ENCODE data around the gene UBALD2. TPM values are rescaled to one million over a fixed set of nuclear protein-coding genes. Genes with fewer than 3 reads are reported as not detected.

The UBALD2 gene
- polyA plus RNA-seq, 3 donors = 1.4 to 88.6 (median 2.2) TPM

DNA sequence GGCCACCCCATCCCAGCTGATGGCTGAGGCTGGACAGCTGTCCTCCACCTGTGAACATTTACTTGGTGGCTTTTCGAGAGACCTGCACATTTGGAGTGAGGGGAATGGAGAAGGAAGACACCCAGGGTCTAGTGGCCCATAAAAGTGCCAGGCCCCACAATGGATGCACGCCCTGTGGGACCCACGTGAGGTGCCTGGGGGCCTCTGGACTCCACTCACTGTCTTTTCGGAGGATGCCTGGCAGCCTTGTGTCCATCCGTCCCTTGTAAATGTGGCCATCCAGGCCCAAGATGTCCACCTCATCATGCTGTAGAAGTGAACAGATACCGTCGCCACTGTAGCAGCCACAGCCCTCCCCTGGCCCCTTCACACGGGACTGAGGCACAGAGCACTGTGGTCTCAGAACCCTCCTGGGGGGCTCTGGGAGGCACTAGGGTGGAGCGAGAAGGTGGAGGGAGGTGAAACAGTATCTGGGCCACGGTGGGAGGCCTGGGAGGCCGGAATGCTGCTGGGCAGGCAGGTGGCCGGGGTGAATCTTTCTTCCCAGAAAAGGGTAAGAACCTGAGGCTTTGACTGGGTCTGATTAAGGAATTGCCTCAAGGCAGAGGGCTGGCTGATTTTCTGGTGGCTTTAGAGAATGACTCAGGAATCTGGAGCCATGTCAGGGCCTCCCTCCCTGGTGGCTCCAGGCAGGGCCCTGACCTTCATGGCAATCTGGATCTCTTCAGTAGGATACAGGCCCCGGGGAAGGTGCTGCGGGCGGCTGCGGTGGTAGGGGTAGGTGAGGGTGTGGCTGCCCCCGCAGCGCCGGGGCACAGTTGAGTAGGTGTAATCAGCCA, 11.5 kb downstream of the UBALD2 start:
- peak overlapping the region in 3 of 7 donors; percentile 42 to 50 (median 50) for H3K27ac Mint-ChIP-seq
- H3K4me1 ChIP-seq (ENCODE audit: control insufficient read depth in 1 of 2, insufficient read depth in 2 of 2, low read length in 2 of 2) = peaks cover 24 to 26% of the 10 kb centered on the region in 2 donors
- H3K4me1 Mint-ChIP-seq = peaks cover 15% of the 10 kb centered on the region
- 97% methylated on average over 16 of the region's 19 CpGs for WGBS (ENCODE audit: insufficient coverage)
- no peaks in the 10 kb centered on the region for H3K36me3 Mint-ChIP-seq
- H3K9ac ChIP-seq (ENCODE audit: insufficient read depth, low read length, poor library complexity, severe bottlenecking) = no peak overlapping the region
- H3K79me2 ChIP-seq (ENCODE audit: insufficient read depth, low read length) = no peaks in the 10 kb centered on the region
- no peaks in the 10 kb centered on the region for H4K20me1 ChIP-seq (ENCODE audit: insufficient read depth, low read length)
- TF ChIP-seq, protein P1, sequence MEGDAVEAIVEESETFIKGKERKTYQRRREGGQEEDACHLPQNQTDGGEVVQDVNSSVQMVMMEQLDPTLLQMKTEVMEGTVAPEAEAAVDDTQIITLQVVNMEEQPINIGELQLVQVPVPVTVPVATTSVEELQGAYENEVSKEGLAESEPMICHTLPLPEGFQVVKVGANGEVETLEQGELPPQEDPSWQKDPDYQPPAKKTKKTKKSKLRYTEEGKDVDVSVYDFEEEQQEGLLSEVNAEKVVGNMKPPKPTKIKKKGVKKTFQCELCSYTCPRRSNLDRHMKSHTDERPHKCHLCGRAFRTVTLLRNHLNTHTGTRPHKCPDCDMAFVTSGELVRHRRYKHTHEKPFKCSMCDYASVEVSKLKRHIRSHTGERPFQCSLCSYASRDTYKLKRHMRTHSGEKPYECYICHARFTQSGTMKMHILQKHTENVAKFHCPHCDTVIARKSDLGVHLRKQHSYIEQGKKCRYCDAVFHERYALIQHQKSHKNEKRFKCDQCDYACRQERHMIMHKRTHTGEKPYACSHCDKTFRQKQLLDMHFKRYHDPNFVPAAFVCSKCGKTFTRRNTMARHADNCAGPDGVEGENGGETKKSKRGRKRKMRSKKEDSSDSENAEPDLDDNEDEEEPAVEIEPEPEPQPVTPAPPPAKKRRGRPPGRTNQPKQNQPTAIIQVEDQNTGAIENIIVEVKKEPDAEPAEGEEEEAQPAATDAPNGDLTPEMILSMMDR (IDR thresholded peaks at IDR 0.05) = no peak
- peaks cover 0 to 5% (median 4%) of the 10 kb centered on the region in 3 donors for H3K27me3 Mint-ChIP-seq (ENCODE audit: low read depth in 3 of 3)
- no peak overlapping the region for H3K4me2 ChIP-seq (replicated peaks; ENCODE audit: extremely low read depth, low read length, poor library complexity, severe bottlenecking)
- no peak overlapping the region for H2AFZ ChIP-seq (ENCODE audit: insufficient read depth, low read depth, low read length, poor library complexity, severe bottlenecking)
- no peaks in the 10 kb centered on the region for H3K36me3 ChIP-seq (replicated peaks in 1 of 2; ENCODE audit: control insufficient read depth in 1 of 2, insufficient read depth in 2 of 2, low read length in 2 of 2)
- no peaks in the 10 kb centered on the region for H3K27me3 ChIP-seq (ENCODE audit: control insufficient read depth in 2 of 2, insufficient read depth in 2 of 2, low read length in 2 of 2)
- no peaks in the 10 kb centered on the region for H3K9me3 ChIP-seq (replicated peaks in 1 of 2; ENCODE audit: control insufficient read depth in 1 of 2, insufficient read depth in 1 of 2, low read length in 2 of 2)
- peak in 1 of 3 donors; percentile 10 for DNase-seq
- intact Hi-C loops (cut with micrococcal nuclease) = loop anchor here in 1 of 2 donors (5.0 to 10.0 kb wide), 2 partner anchors 34 to 52 kb away; partner anchors contain the start of gene RNF157
- no peaks in the 10 kb centered on the region for H3K9me3 Mint-ChIP-seq
- H3K4me3 ChIP-seq (replicated peaks in 1 of 3; ENCODE audit: low read depth in 2 of 3, low read length in 3 of 3) = no peak overlapping the region
- H3K4me3 Mint-ChIP-seq = peak overlapping the region in 1 of 2 donors; percentile 47
- no peak overlapping the region for H3K27ac ChIP-seq (ENCODE audit: low read depth in 1 of 2, low read length in 2 of 2)

DNA sequence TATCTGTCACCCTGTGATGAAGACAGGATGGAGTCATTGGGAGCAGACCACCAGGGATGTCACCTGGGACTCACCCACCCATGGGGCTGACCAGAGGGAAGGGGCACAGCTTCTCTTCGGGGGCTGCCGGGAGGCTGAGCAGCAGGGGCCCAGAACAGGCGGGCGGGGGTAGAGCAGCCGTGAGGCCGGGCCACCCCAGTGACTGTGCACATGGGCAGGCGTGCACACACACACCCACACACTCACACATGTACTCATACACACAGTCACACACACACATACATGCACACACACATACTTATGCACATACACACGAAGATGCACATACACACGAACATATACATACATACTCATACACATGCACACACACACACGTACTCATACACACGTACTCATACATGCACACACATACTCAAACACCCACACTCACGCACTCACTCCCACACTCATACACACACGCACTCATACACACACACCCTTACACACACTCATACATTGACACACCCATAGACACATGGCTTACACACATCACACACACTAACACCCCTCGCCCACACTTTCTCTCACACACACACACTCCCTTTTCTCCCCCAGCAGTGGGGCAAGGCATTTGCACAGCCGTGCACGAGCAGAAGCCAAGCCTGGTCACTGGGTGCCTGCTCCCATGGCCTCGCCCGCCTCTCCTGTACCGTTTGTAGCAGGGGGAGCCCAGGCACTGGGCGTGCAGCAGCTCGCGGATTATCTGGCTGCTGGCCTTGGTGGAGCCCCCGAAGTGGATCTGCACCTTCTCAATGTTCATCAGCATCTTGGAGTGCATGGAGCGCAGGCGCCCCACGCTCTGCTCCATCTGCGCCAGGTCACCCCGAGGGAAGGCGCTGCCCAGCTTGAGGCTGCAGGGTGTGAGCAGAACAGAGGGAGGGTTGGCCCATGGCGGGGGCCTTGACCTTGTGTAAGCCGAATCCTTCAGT, 12.4 kb downstream of the UBALD2 start:
- intact Hi-C loops (cut with micrococcal nuclease) = loop anchor here in 1 of 2 donors (2.0 to 10.0 kb wide), 3 partner anchors 35 to 157 kb away; partner anchors contain the start of gene RNF157
- DNase-seq = no peak
- Mint-ChIP-seq H3K4me1 (peaks cover 11% of the 10 kb centered on the region), H3K36me3 (no peaks in the 10 kb centered on the region), H3K9me3 (no peaks in the 10 kb centered on the region), H3K27me3 (ENCODE audit: low read depth in 3 of 3) (peaks cover 0 to 5% (median 4%) of the 10 kb centered on the region in 3 donors), H3K4me3 (no peak overlapping the region), H3K27ac (peak overlapping the region in 1 of 7 donors; percentile 26)
- TF ChIP-seq, protein P1 (IDR thresholded peaks at IDR 0.05) = no peak
- Histone ChIP-seq H2AFZ (ENCODE audit: insufficient read depth, low read depth, low read length, poor library complexity, severe bottlenecking) (no peak overlapping the region), H3K27ac (ENCODE audit: low read depth in 1 of 2, low read length in 2 of 2) (no peak overlapping the region), H3K4me1 (ENCODE audit: control insufficient read depth in 1 of 2, insufficient read depth in 2 of 2, low read length in 2 of 2) (peaks cover 15 to 17% of the 10 kb centered on the region in 2 donors), H3K4me2 (replicated peaks; ENCODE audit: extremely low read depth, low read length, poor library complexity, severe bottlenecking) (no peak overlapping the region), H3K4me3 (replicated peaks in 1 of 3; ENCODE audit: low read depth in 2 of 3, low read length in 3 of 3) (no peak overlapping the region), H3K27me3 (ENCODE audit: control insufficient read depth in 2 of 2, insufficient read depth in 2 of 2, low read length in 2 of 2) (no peaks in the 10 kb centered on the region), H3K36me3 (replicated peaks in 1 of 2; ENCODE audit: control insufficient read depth in 1 of 2, insufficient read depth in 2 of 2, low read length in 2 of 2) (no peaks in the 10 kb centered on the region), H3K79me2 (ENCODE audit: insufficient read depth, low read length) (no peaks in the 10 kb centered on the region), H3K9ac (ENCODE audit: insufficient read depth, low read length, poor library complexity, severe bottlenecking) (no peak overlapping the region), H3K9me3 (replicated peaks in 1 of 2; ENCODE audit: control insufficient read depth in 1 of 2, insufficient read depth in 1 of 2, low read length in 2 of 2) (no peaks in the 10 kb centered on the region), H4K20me1 (ENCODE audit: insufficient read depth, low read length) (no peaks in the 10 kb centered on the region)
- WGBS (ENCODE audit: insufficient coverage) = 93% methylated on average over 28 of the region's 31 CpGs

All from CD14-positive monocyte (primary cell).